ENCODE results near the gene MFSD2B. TPM values are rescaled to one million over a fixed set of nuclear protein-coding genes. Genes with fewer than 3 reads are reported as not detected.

Gene MFSD2B
- total and polyA plus RNA-seq, 10 of the 15 experiments (the other 5 are each of a cell fraction or from before 2014, with no cell fraction given): 0.07 to 0.51 (median 0.16) TPM; not detected in 4

GRCh38 chr2:24008672-24009366 lies 1.1 kb upstream of the MFSD2B start (continued):
- TF ChIP-seq, protein P1, sequence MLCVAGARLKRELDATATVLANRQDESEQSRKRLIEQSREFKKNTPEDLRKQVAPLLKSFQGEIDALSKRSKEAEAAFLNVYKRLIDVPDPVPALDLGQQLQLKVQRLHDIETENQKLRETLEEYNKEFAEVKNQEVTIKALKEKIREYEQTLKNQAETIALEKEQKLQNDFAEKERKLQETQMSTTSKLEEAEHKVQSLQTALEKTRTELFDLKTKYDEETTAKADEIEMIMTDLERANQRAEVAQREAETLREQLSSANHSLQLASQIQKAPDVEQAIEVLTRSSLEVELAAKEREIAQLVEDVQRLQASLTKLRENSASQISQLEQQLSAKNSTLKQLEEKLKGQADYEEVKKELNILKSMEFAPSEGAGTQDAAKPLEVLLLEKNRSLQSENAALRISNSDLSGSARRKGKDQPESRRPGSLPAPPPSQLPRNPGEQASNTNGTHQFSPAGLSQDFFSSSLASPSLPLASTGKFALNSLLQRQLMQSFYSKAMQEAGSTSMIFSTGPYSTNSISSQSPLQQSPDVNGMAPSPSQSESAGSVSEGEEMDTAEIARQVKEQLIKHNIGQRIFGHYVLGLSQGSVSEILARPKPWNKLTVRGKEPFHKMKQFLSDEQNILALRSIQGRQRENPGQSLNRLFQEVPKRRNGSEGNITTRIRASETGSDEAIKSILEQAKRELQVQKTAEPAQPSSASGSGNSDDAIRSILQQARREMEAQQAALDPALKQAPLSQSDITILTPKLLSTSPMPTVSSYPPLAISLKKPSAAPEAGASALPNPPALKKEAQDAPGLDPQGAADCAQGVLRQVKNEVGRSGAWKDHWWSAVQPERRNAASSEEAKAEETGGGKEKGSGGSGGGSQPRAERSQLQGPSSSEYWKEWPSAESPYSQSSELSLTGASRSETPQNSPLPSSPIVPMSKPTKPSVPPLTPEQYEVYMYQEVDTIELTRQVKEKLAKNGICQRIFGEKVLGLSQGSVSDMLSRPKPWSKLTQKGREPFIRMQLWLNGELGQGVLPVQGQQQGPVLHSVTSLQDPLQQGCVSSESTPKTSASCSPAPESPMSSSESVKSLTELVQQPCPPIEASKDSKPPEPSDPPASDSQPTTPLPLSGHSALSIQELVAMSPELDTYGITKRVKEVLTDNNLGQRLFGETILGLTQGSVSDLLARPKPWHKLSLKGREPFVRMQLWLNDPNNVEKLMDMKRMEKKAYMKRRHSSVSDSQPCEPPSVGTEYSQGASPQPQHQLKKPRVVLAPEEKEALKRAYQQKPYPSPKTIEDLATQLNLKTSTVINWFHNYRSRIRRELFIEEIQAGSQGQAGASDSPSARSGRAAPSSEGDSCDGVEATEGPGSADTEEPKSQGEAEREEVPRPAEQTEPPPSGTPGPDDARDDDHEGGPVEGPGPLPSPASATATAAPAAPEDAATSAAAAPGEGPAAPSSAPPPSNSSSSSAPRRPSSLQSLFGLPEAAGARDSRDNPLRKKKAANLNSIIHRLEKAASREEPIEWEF (IDR thresholded peaks at IDR 0.05; ENCODE audit: insufficient replicate concordance, low read depth, low read length): no peak
- peak; percentile 55; the same call in 1 of the 2 replicates for TF ChIP-seq NR2F1 (conservative IDR thresholded peaks at IDR 0.05)

GRCh38 chr2:24009367-24009679 lies 562 bp upstream of the MFSD2B start:
- ChIA-PET SMC1A (ENCODE audit: uncharacterized antibody, unreplicated experiment) (no interaction called here), RAD21 (ENCODE audit: unreplicated experiment) (no interaction called here), CTCF (no interaction called here), POLR2A (no interaction called here)
- intact Hi-C loops (cut with micrococcal nuclease; ENCODE audit: unreplicated experiment): no loop called here
- Histone ChIP-seq H2AFZ (ENCODE audit: control insufficient read depth, low read depth, low read length) (no peak overlapping the region), H3K36me3 (ENCODE audit: control insufficient read depth in 2 of 2, insufficient read depth in 2 of 2, low read length in 1 of 2) (no peaks in the 10 kb centered on the region), H3K4me3 (no peak overlapping the region), H3K9me3 (replicated peaks; ENCODE audit: control insufficient read depth, insufficient read depth, low read length) (no peaks in the 10 kb centered on the region), H3K27me3 (replicated peaks in 1 of 2; ENCODE audit: control insufficient read depth in 2 of 2, insufficient read depth in 2 of 2, low read length in 1 of 2) (peaks cover 3 to 16% of the 10 kb centered on the region in 2 experiments), H3K9ac (ENCODE audit: control insufficient read depth, insufficient read depth, low read length) (no peak overlapping the region), H3K4me1 (ENCODE audit: control insufficient read depth, insufficient read depth, low read length) (no peaks in the 10 kb centered on the region), H4K20me1 (ENCODE audit: control insufficient read depth, insufficient read depth) (no peaks in the 10 kb centered on the region), H3K27ac (ENCODE audit: control insufficient read depth, insufficient read depth) (no peak overlapping the region), H3K4me2 (ENCODE audit: control insufficient read depth, insufficient read depth) (peak overlapping the region; percentile 21; the same call in 1 of the 2 replicates), H3K79me2 (ENCODE audit: control insufficient read depth, insufficient read depth, low read length) (no peaks in the 10 kb centered on the region)
- ATAC-seq: no peak
- in situ Hi-C loops (cut with MboI): no loop called here
- BruUV-seq (replicated peaks): no TSS peak
- 84% methylated on average over 9 of the region's 9 CpGs for WGBS (ENCODE audit: insufficient coverage, insufficient replicate concordance, low lambda C conversion rate, missing lambda C conversion rate)
- no peak for DNase-seq (ENCODE audit: low read depth, low spot score)
- FAIRE-seq: no peak
- TF ChIP-seq ATF7 (IDR thresholded peaks at IDR 0.05; ENCODE audit: low read depth) (no peak), CBX5 (IDR thresholded peaks at IDR 0.05; ENCODE audit: low read depth) (no peak), ZNF687 (IDR thresholded peaks at IDR 0.05) (no peak), FOXK2 (IDR thresholded peaks at IDR 0.05) (no peak), ZBTB11 (CRISPR knock-in tag; IDR thresholded peaks at IDR 0.05) (no peak), WRNIP1 (IDR thresholded peaks at IDR 0.05; ENCODE audit: borderline replicate concordance, low read depth, low read length) (no peak), ZNF24 (IDR thresholded peaks at IDR 0.05) (no peak)
